Epithelial cell of proximal tubule (primary cell): Measurements from ENCODE around the gene ITGB4. TPM values are rescaled to one million over a fixed set of nuclear protein-coding genes. Genes with fewer than 3 reads are reported as not detected.

Experiments used
- DNase-seq: peaks from one replicate; pipeline ENCODE4 v3.0.0-alpha.2; 2011; ENCODE audit warnings: low read depth
- H3K4me3 ChIP-seq: 2 replicates; pipeline ENCODE4 v1.5.1; 2011; ENCODE audit warnings: low read depth, mild to moderate bottlenecking, low read length
- total RNA-seq: library from RNA; depleted of rRNA; stranded (reverse); fragments of >200 nt; gene quantifications from 2 replicates; pipeline ENCODE4 v1.2.3, GENCODE V29; 2015
- TF ChIP-seq, protein P1 (sequence below): conservative IDR thresholded peaks from 2 replicates; pipeline ENCODE4 v1.5.1; 2012; ENCODE audit warnings: low read depth, mild to moderate bottlenecking, low read length

The ITGB4 gene
- total RNA-seq, 1 donor from 2014 or later, result 33.3 TPM

DNA sequence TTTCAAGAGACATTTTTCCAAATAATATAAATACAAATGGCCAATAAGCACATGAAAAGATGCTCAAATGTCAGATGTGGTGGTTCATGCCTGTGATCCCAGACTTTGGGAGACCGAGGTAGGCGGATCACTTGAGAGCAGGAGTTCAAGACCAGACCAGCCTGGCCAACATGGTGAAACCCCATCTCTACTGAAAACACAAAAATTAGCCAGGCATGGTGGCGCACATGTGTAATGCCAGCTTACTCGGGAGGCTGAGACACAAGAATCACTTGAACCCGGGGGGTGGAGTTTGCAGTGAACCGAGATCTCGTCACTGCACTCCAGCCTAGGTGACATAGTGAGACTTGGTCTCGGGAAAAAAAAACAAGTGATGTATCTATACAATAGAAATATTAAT, 46.6 kb downstream of the ITGB4 start:
- H3K4me3 ChIP-seq, result no peak overlapping the region
- TF ChIP-seq, protein P1, sequence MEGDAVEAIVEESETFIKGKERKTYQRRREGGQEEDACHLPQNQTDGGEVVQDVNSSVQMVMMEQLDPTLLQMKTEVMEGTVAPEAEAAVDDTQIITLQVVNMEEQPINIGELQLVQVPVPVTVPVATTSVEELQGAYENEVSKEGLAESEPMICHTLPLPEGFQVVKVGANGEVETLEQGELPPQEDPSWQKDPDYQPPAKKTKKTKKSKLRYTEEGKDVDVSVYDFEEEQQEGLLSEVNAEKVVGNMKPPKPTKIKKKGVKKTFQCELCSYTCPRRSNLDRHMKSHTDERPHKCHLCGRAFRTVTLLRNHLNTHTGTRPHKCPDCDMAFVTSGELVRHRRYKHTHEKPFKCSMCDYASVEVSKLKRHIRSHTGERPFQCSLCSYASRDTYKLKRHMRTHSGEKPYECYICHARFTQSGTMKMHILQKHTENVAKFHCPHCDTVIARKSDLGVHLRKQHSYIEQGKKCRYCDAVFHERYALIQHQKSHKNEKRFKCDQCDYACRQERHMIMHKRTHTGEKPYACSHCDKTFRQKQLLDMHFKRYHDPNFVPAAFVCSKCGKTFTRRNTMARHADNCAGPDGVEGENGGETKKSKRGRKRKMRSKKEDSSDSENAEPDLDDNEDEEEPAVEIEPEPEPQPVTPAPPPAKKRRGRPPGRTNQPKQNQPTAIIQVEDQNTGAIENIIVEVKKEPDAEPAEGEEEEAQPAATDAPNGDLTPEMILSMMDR, result no peak
- no peak for DNase-seq

DNA sequence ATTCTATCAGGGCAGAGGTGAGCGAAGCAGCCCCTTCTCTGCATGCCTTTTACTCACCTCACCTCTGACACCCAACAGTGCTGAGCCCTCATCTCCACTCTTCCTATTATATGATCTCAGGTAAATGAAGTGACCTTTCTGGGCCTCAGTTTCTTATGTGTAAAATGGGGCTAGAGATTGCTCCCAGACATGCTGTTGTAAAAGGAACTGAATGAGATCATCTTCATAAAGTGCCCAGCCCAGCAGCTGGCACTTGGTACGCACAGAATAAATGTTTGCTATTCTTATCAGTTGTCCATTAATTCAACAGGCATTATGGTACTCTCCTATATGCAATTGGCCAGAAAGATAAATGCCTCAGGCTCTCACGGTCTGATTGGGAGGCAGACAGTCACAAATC, 48.3 kb downstream of the ITGB4 start:
- no peak for DNase-seq
- TF ChIP-seq, protein P1, result no peak
- no peak overlapping the region for H3K4me3 ChIP-seq

DNA sequence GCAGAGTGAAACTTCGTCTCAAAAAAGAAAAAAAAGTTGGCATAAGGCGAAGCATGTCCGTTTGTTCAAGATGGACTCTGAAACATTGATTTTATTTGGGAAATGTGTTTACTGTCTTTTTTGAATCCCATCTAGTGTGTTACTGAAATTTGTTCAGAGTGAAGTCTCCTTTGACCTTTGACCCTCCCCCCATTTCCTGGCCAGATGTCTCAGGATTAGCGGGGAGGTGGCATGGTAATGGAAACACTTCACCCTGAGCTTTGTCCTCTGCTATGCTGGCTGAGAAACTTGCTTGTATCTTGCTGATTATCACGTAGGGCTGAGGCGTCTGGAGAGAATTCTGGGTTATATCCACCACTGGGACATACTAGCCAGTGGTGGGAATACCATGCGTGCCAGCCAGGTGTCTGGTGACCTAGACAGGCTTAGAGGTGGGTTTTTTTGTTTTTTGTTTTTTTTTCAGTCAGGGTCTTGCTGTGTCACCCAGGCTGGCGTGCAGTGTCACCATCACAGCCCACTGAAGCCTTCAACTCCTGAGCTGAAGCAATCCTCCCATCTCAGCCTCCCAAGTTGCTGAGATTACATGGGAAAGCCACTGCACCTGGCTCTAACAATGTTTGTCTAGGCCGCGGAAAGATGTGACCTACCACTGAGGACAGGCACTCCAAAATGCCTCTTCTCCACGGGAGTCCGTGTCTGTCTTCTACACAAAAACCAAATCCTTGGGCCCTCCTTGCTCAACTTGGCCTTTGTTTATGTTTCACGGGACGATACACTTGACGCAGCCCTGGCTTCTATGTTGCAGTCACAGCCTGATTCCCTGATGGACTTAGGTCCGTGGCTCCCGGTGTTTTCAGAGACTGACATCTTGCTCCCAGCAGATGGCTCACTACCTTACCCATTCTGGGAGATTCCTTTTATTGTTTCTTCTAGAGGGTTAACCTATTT, 50.3 kb downstream of the ITGB4 start:
- DNase-seq, result peak; percentile 25
- no peak overlapping the region for H3K4me3 ChIP-seq
- TF ChIP-seq, protein P1, result peak; percentile 53

DNA sequence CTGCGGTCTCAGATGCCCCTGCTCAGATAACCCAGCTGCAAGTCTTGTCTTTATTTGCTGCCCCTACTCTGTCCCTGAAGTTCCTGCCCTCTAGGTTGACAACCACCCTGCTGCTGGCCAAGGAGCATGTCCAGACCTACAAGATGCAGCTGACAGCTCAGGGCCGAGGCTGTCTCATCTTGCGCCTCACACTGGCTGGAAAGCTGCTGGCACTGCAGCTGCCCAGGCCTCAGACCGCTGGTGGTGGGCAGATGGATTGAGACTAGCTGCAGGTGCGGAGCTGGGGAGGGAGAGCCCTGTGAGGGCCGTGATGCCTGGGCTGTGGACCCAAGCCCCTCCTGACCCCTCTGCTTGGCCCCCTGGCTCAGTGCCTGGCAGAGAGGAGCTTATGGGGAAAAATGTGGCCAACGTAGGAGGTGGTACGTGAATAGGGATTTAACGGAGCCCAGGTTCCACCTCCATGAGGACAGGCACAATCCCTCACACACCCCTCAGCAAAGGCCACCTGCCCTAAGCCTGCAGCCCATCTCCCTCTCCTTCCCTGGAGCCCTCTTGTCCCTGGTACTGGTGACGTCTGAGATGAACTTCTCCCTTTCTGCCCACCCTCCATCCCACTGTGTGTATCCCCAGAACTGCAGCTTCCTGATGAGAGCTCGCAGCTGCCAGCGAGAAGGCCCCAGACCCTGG, 52.0 kb downstream of the ITGB4 start:
- no peak overlapping the region for H3K4me3 ChIP-seq
- TF ChIP-seq, protein P1, result no peak
- DNase-seq, result no peak

DNA sequence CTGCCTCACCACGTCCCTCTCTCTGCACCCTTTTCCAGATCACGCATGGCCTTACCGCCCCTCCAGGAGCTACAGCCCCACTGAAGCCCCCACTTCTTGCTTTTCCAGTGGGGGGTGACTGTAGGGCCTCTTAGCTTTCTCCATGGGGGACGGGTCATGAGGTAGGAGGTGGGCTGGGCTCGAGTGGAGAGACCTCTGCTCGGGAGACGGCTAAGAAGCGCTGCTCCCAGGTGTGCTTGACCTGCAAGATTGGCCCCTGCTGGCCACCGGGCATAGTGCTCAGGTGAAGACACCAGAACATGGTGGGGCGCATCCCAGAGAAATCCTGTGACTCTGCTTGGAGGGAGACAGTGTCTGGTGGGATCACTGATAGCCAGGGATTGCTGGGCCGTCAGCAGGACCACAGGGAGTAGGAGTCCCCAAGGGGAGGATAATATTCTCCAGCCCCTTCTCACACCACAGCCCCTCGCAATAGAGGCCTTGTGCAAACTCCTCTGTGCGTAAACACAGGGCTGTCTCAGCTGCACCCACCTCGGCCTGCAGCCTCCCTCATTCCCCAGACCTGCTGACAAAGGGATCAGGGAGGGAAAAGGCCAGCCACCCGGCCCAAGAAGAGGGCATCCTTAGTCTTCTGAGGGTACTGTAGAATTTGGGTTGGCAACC, 52.7 kb downstream of the ITGB4 start:
- H3K4me3 ChIP-seq, result no peak overlapping the region
- DNase-seq, result no peak
- TF ChIP-seq, protein P1, result peak; percentile 15

DNA sequence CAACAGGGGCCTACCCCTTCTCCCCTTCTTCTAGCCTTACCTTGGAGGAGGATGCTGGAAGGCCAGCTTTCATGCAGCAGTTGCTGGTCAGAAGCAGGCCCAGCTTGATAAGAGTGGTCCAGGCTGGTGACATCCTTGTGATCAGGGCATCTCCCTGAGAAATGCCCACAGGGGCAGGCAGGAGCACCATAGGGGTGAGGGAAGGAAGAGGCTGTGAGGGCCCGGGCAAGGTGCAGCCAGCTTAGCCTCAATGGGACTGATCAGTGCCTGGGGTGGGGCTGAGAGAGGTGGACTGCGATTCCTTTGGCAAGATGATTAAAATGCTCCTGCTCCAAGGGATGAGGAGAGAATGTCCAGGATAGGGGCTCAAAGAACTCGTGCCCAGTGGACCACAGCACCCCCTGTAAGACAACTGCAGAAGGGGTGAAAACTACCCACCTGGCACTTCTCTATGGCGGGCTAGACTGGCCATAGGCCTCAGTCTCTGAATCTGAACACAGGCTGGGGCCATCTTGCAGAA, 53.3 kb downstream of the ITGB4 start:
- no peak overlapping the region for H3K4me3 ChIP-seq
- DNase-seq, result no peak
- TF ChIP-seq, protein P1, result no peak
